ENCODE results near the gene ZNF133. TPM values are rescaled to one million over a fixed set of nuclear protein-coding genes. Genes with fewer than 3 reads are reported as not detected.

Gene ZNF133
- total and polyA plus RNA-seq, 2 donors (not counting 1 experiment from before 2014, with no cell fraction given) = 13.7 to 14.9 TPM

- Histone ChIP-seq H2AFZ (ENCODE audit: insufficient read depth, low read depth, low read length, poor library complexity, severe bottlenecking) (no peak overlapping the region), H3K4me3 (ENCODE audit: control extremely low read depth in 1 of 5, extremely low read depth in 1 of 5, insufficient read depth in 1 of 5, low read depth in 2 of 5, low read length in 4 of 5) (no peak overlapping the region), H3K27ac (ENCODE audit: low read length in 2 of 2) (no peak overlapping the region), H3K9ac (ENCODE audit: low read length) (no peak overlapping the region), H4K20me1 (ENCODE audit: control insufficient read depth, insufficient read depth, low read length, poor library complexity, severe bottlenecking) (no peaks in the 10 kb centered on the region), H3K36me3 (replicated peaks in 1 of 2; ENCODE audit: control extremely low read depth in 1 of 2, control insufficient read depth in 1 of 2, extremely low read depth in 1 of 2, insufficient read depth in 2 of 2, low read length in 1 of 2) (no peaks in the 10 kb centered on the region), H3K27me3 (replicated peaks in 1 of 4; ENCODE audit: control extremely low read depth in 1 of 4, control insufficient read depth in 3 of 4, insufficient read depth in 4 of 4, low read length in 3 of 4) (peaks cover 0 to 38% (median 17%) of the 10 kb centered on the region in 4 experiments), H3K79me2 (ENCODE audit: control insufficient read depth, insufficient read depth, low read length) (no peaks in the 10 kb centered on the region), H3K4me2 (replicated peaks; ENCODE audit: low read depth, low read length, poor library complexity, severe bottlenecking) (no peak overlapping the region), H3K4me1 (ENCODE audit: control insufficient read depth in 2 of 2, insufficient read depth in 2 of 2, low read length in 2 of 2) (peaks cover 0 to 4% of the 10 kb centered on the region in 2 donors), H3K9me3 (ENCODE audit: control extremely low read depth in 1 of 3, control insufficient read depth in 2 of 3, insufficient read depth in 1 of 3, low read length in 2 of 3) (peaks cover 0 to under 1% (median under 1%) of the 10 kb centered on the region in 3 donors)
- intact Hi-C loops (cut with micrococcal nuclease) = loop anchor here (5.0 kb wide), 1 partner anchor 1477 kb away; no protein-coding TSS in a partner anchor
- POLR2A ChIA-PET = no interaction called here
- Mint-ChIP-seq H3K27me3 (peaks cover 35% of the 10 kb centered on the region), H3K4me1 (no peaks in the 10 kb centered on the region), H3K4me3 (no peak overlapping the region), H3K9me3 (ENCODE audit: insufficient read depth) (peaks cover 2% of the 10 kb centered on the region), H3K27ac (no peak overlapping the region)
- ATAC-seq (ENCODE audit: low read depth) = no peak
- CTCF ChIA-PET = no interaction called here
- DNase-seq = no peak
- TF ChIP-seq, protein P1, sequence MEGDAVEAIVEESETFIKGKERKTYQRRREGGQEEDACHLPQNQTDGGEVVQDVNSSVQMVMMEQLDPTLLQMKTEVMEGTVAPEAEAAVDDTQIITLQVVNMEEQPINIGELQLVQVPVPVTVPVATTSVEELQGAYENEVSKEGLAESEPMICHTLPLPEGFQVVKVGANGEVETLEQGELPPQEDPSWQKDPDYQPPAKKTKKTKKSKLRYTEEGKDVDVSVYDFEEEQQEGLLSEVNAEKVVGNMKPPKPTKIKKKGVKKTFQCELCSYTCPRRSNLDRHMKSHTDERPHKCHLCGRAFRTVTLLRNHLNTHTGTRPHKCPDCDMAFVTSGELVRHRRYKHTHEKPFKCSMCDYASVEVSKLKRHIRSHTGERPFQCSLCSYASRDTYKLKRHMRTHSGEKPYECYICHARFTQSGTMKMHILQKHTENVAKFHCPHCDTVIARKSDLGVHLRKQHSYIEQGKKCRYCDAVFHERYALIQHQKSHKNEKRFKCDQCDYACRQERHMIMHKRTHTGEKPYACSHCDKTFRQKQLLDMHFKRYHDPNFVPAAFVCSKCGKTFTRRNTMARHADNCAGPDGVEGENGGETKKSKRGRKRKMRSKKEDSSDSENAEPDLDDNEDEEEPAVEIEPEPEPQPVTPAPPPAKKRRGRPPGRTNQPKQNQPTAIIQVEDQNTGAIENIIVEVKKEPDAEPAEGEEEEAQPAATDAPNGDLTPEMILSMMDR (IDR thresholded peaks at IDR 0.05) = no peak
- no peak for TF ChIP-seq EZH2 (IDR thresholded peaks at IDR 0.05; ENCODE audit: borderline replicate concordance, insufficient read depth, low read depth, low read length, poor library complexity, severe bottlenecking)
- WGBS (ENCODE audit: insufficient coverage) = no CpG with 5 or more reads among the region's 2 CpGs
These were observed 9.1 kb upstream of the ZNF133 start for GRCh38 chr20:18279242-18279641.

- Histone ChIP-seq H3K4me3 (ENCODE audit: control extremely low read depth in 1 of 5, extremely low read depth in 1 of 5, insufficient read depth in 1 of 5, low read depth in 2 of 5, low read length in 4 of 5) (no peak overlapping the region), H3K9me3 (ENCODE audit: control extremely low read depth in 1 of 3, control insufficient read depth in 2 of 3, insufficient read depth in 1 of 3, low read length in 2 of 3) (peaks cover 4 to 20% (median 4%) of the 10 kb centered on the region in 3 donors), H4K20me1 (ENCODE audit: control insufficient read depth, insufficient read depth, low read length, poor library complexity, severe bottlenecking) (no peaks in the 10 kb centered on the region), H3K27me3 (replicated peaks in 1 of 4; ENCODE audit: control extremely low read depth in 1 of 4, control insufficient read depth in 3 of 4, insufficient read depth in 4 of 4, low read length in 3 of 4) (peaks cover 0 to 29% (median 16%) of the 10 kb centered on the region in 4 experiments), H3K9ac (ENCODE audit: low read length) (no peak overlapping the region), H3K4me1 (ENCODE audit: control insufficient read depth in 2 of 2, insufficient read depth in 2 of 2, low read length in 2 of 2) (peaks cover 12 to 15% of the 10 kb centered on the region in 2 donors), H3K36me3 (replicated peaks in 1 of 2; ENCODE audit: control extremely low read depth in 1 of 2, control insufficient read depth in 1 of 2, extremely low read depth in 1 of 2, insufficient read depth in 2 of 2, low read length in 1 of 2) (no peaks in the 10 kb centered on the region), H3K4me2 (replicated peaks; ENCODE audit: low read depth, low read length, poor library complexity, severe bottlenecking) (no peak overlapping the region), H3K79me2 (ENCODE audit: control insufficient read depth, insufficient read depth, low read length) (peaks cover 17% of the 10 kb centered on the region), H2AFZ (ENCODE audit: insufficient read depth, low read depth, low read length, poor library complexity, severe bottlenecking) (no peak overlapping the region), H3K27ac (ENCODE audit: low read length in 2 of 2) (no peak overlapping the region)
- CTCF ChIA-PET = interaction anchor here (3.7 kb wide), 1 partner anchor 8 kb away, joined by 15 read pairs; no protein-coding TSS in a partner anchor
- Mint-ChIP-seq H3K27me3 (peaks cover 46% of the 10 kb centered on the region), H3K4me3 (peak overlapping the region; percentile 30), H3K27ac (no peak overlapping the region), H3K9me3 (ENCODE audit: insufficient read depth) (peaks cover 10% of the 10 kb centered on the region), H3K4me1 (peaks cover 19% of the 10 kb centered on the region)
- DNase-seq (peak; percentile 17), ATAC-seq (ENCODE audit: low read depth) (no peak)
- WGBS (ENCODE audit: insufficient coverage) = 100% methylated on average over 1 of the region's 3 CpGs
- POLR2A ChIA-PET = no interaction called here
- TF ChIP-seq EZH2 (IDR thresholded peaks at IDR 0.05; ENCODE audit: borderline replicate concordance, insufficient read depth, low read depth, low read length, poor library complexity, severe bottlenecking) = no peak
- TF ChIP-seq, protein P1 (IDR thresholded peaks at IDR 0.05) = no peak
- intact Hi-C loops (cut with micrococcal nuclease) = loop anchor here (10.0 kb wide), 1 partner anchor 1730 kb away; the partner anchor contains the start of gene NAA20
These were observed 3.4 kb upstream of the ZNF133 start for GRCh38 chr20:18284805-18285533.
